Adipose tissue (tissue), 3 donors: ENCODE results near the gene TSHB. TPM values are rescaled to one million over a fixed set of nuclear protein-coding genes. Genes with fewer than 3 reads are reported as not detected.

ENCODE experiments used
- H3K27ac ChIP-seq: one replicate; pipeline ENCODE4 v1.5.1; 2013; ENCODE audit warnings: low read depth, low read length
- WGBS, 3 donors: extraction: QIAGEN DNeasy Blood & Tissue Kit; methylation state at CpG; one replicate each; pipeline ENCODE4 v1.1.7; 2013; 5-methylcytosine and 5-hydroxymethylcytosine counted together
- polyA plus RNA-seq, 3 donors: library from polyadenylated mRNA; stranded (reverse); fragments of 200-250 nt; gene quantifications; one replicate each; pipeline ENCODE4 v1.2.3, GENCODE V29; 2013
- donor health status: healthy with polysubstance abuse.
- donor health status: Bipolar disorder and iron deficiency.
- donor health status: healthy.

The TSHB gene
- polyA plus RNA-seq, 3 donors: not detected

DNA sequence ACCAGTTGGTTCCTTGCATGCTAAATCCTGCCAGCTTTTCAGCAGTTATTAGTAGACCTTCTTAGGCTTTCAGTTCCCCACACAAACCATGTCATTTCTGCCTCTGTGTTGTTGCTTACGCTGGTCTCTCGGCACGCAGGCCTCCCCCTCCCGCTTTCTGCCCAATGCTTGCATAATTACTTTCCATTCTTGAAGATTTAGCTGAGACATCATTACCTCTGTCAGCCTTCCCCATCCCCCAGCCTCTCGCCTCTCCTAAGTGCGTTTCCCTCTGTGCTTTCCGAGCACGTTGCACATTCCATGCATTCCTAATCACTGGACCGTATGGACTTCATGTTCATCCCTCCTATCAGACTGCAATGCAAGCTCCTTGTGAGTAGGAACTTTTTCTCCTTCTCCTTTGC, 26.8 kb downstream of the TSHB start:
- H3K27ac ChIP-seq: no peak overlapping the region
- 42 to 48% (median 42%) methylated on average over 9 of the region's 9 CpGs for WGBS, 3 donors

DNA sequence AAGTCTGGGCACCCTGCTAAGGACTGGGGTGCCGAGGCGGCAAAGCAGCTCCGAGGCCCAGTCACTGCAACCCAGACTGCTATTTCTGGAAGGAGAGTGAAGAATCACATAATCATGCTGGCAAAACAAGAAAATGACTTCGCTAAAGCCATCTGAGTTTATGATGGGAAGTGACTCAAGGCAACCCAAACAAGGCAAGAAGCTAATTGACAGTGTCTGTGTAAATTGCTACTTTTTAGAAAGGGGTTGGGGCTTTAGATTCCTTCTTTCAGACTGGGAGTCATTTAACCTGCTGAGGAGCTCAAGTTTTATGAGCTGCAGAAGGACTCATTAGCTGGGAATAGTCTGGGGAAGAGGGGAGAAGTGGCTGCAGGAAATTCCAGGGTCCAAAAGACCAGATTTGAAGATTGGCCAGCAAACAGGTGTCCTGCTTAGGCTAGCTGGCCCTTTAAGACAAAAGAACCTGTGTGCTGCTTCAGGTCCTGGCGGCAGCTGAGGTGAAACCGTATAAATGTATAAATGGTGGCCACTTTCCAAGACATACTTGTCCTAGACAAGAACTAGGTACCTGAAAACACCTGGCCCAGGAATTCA, 28.1 kb downstream of the TSHB start:
- 70 to 94% (median 94%) methylated on average over 6 of the region's 6 CpGs for WGBS, 3 donors
- no peak overlapping the region for H3K27ac ChIP-seq

DNA sequence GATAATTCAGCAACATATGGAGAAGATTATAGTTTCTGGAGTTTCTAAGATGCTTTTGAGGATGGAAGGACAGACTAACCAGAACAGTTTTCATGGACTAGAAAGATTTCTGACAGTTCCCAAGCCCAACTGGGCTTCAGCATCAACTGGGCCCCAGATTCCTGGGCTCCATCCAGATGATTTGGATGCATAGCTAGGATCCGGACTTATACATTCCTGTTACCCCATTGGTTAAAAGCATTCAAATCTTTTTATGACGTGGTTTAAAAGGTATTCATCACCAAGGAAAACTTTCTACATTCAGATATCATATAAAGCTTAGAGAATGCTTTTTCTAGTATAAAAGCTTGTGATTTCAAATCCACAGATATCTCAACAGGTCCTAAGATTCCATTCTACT, 29.7 kb downstream of the TSHB start:
- 42 to 48% (median 47%) methylated on average over 2 of the region's 2 CpGs for whole genome bisulfite sequencing, 3 donors
- no peak overlapping the region for H3K27ac ChIP-seq

DNA sequence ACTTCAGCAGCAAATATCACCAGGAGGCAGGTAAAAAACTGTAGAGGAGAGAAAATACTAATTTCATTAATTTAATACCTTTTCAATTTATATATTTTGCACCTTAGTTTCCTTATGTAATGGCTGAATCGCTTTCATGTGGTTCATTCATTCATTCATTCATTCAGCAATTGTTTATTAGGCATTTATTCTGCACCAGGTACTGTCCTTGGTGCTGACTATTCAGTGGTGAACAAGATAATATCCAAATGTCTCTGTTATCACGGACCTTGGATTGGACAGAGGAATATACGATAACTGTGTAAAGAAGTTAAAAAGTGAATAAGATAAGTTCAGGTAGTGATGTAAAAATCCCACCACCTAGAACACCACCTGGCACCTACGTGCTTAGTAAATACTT, 30.9 kb downstream of the TSHB start:
- WGBS, 3 donors: 55 to 77% (median 67%) methylated on average over 4 of the region's 4 CpGs
- H3K27ac ChIP-seq: no peak overlapping the region

DNA sequence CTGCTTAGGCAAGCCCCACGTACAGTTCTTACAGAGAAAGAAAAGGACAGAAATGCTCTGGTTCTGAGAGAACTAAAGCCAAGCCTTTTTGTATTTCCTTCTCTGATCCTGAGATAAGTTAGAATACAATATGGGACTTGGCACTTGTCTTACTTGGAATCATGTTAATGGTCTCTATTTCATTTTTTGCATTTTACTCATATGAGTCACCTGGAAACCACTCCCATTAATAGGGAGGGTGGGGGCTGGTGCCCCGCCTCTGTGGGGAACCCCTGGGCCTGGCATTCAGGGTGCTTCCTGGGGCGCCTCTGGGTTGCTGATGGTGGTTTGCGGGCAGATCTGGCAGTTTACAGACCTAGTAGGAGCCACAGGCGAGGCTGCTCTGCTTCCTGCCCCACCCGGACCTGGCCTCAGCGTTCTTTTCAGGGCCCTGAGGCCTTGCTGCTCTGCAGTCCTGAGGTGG, 32.9 kb downstream of the TSHB start:
- 31 to 72% (median 39%) methylated on average over 7 of the region's 7 CpGs for WGBS, 3 donors
- no peak overlapping the region for H3K27ac ChIP-seq

DNA sequence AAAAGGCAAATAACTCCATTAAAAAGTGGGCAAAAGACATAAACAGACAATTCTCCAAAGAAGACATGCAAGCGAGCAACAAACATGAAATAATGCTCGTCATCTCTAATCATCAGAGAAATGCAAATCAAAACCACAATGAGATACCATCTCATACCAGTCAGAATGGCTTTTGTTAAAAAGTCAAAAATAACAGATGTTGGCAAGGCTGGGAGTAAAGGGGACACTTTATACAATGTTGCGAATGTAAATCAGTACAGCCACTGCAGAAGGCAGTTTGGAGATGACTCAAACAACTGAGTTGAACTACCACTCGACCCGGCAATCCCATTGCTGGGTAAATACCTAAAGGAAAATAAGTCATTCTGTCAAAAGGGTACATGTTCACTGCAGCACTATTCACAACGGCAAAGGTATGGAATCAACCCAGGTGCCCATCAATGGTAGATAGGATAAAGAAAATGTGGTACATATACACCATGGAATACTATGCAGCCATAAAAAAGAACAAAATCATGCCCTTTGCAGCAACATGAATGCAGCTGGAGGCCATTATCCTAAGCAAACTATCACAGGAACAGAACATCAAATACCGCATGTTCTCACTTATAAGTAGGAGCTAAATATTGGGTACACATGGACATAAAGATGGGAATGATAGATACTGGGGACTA, 33.7 kb downstream of the TSHB start:
- 72 to 88% (median 75%) methylated on average over 7 of the region's 7 CpGs for WGBS, 3 donors
- H3K27ac ChIP-seq: no peak overlapping the region

DNA sequence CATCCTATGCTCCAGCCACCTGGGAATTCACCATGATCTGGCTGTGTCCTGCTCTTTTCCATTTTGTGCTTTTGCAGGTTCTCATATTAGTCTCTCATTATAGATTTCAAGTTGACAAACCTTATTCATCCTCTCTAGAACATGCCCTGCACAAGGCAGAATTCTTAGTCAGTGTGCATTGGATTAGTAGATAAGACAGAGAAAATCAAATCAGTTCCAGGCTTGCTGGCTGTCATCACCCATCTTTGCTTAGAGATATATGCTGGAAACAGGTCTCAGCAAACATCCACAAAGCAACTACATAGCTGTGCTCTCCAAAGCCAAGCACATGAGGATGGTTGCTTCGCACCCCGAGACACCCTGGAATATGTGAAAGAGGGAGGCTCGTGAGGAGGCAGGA, 34.8 kb downstream of the TSHB start:
- 95 to 98% (median 96%) methylated on average over 3 of the region's 3 CpGs for WGBS, 3 donors
- H3K27ac ChIP-seq: no peak overlapping the region

DNA sequence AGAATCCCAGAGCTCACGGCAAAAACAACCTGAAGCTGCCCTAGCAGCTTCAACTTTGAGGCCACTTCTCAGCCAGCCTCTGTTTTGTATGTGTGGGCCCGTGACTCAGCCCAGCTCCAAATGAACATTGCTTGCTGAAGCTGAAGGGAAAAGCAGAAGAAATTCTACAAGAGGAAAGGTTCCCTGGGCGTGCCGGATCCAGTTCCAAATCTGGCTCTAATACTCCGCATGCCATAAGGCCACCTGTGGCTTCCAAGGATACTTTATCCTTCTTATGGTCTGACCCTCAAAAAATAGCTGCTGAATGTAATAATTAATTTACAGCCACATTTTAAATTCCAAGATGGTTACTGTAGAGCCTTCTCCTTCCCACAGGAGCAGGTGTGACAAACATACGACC, 35.4 kb downstream of the TSHB start:
- WGBS, 3 donors: 84 to 94% (median 92%) methylated on average over 6 of the region's 6 CpGs
- no peak overlapping the region for H3K27ac ChIP-seq

DNA sequence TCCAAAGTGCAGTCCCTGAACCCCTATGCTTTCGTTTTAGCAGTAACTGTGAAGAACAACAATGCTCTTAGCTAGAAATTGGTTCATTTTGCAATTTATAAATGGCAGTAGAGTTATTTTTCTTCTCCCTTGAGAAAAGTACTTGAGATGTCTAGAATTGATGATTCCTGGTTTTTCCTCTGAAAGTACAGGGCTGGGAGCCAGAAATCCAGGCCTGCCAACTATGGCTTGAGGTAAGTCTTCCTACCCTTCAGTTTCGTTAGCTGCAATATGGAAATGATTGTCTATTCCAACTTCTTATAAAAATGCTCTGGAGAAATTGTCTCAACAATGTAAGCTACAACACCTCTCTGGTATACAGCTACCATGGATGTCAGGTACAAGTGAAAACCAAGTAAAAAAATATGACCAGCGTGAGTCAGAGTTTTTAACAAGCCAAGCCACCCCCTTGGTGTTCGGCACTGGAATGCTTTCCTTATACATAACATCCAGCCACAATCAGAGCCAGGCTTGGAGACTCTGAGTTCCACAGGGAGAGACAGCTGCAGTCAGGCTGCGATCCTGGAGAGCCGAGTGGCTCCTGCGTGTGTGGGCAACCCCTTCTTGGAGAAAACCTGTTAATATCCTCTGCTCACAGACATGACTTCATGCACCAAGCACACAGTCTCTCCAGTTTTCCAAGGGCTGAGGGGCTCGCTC, 37.7 kb downstream of the TSHB start:
- WGBS, 3 donors: 69 to 82% (median 78%) methylated on average over 8 of the region's 8 CpGs
- H3K27ac ChIP-seq: no peak overlapping the region

DNA sequence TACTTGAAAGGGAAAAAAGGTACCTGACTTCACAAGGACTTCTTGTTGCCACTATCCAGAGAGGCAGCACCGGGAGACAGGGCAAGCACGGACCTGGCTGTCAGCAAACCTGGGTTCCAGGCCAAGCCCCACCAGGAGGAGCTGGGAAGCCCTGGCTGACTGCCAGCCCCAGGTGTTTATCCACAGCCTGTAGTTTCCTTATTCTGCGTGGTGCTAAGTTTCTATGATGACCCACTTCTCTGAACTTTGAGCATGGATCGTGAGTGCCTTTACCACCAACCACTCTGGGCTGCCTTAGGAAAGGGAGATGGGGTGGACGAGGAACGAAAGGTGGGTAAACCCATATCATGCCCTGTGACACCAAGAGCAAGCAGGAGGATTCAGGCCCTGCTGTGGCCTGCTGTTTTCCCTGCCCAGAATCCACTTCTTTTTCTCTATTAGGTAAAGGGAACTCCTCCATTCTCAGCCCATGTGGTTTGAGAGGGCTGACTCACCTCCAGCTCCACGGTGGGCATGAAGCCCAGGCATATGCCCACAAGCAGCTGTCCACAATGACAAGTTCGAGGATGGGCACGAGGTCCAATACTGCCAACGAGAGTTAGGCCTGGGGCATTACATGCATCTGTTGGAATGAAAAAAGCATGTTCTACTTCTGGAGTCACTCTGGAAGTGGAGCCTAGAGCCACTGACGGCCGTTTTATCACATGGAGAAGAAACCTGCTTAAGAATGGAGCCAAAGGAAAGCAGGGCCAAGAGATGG, 39.4 kb downstream of the TSHB start:
- WGBS, 3 donors: 60 to 77% (median 75%) methylated on average over 12 of the region's 12 CpGs
- no peak overlapping the region for H3K27ac ChIP-seq

DNA sequence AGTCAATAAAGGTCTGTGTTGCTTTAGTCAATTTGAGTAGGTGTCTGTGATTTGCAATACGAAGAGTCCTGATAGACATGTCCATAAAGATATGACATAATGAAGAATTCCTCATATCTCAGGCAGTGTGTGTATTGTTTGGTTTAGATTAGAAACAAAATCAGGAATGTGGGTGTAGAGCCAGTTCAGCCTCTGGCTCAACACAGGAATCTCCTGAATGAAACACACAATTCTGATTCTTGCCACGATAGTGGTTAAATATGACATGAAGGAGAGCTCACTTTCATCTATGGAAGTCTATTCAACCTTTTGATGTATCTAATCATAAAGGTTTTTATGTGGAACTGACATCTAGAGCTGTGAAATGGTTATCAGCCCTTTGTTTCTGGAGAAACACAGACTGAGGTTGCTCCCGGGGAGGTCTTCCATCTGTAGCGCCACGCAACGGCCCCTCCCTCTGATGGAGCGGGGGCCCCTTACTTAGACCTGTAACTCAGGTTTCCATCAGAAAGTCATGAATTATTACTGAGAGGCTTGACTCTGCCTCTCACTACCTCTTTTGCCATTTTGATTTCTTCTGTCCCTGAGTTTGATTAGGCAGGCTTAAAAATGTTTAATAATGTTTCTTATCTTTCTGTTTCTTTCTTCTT, 40.2 kb downstream of the TSHB start:
- WGBS, 3 donors: 36 to 88% (median 86%) methylated on average over 7 of the region's 7 CpGs
- no peak overlapping the region for H3K27ac ChIP-seq

DNA sequence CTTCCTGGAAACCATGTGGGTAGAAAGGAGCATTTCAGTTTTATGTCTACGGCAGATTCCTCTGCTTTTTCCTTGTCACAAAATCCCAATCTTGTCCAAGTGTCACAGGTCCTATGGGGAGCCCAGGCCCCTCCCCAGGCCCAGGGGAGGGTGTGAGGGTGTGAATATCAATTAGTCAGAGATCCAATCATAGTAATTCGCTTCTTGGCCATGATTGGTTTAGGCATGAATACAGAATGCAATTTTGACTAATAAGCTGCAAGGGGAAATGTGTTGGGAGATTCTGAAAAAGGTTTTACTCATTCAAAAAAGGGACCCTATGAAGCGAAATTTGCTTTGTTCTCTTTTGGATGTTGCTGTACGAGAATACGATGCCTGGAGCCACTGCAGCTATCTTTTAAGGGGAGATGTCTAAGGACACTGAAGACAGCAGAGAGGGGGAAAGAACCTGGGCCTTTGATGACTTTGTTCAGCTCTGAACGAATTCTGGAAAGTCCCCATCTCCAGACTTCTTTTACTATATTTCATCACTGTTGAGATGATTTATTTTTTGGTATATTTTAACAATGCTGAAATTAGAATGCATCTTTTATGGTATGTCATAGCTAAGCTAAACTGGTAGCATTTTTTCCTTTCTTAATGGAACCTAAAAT, 41.5 kb downstream of the TSHB start:
- no peak overlapping the region for H3K27ac ChIP-seq
- whole genome bisulfite sequencing, 3 donors: 84 to 92% (median 91%) methylated on average over 6 of the region's 6 CpGs

DNA sequence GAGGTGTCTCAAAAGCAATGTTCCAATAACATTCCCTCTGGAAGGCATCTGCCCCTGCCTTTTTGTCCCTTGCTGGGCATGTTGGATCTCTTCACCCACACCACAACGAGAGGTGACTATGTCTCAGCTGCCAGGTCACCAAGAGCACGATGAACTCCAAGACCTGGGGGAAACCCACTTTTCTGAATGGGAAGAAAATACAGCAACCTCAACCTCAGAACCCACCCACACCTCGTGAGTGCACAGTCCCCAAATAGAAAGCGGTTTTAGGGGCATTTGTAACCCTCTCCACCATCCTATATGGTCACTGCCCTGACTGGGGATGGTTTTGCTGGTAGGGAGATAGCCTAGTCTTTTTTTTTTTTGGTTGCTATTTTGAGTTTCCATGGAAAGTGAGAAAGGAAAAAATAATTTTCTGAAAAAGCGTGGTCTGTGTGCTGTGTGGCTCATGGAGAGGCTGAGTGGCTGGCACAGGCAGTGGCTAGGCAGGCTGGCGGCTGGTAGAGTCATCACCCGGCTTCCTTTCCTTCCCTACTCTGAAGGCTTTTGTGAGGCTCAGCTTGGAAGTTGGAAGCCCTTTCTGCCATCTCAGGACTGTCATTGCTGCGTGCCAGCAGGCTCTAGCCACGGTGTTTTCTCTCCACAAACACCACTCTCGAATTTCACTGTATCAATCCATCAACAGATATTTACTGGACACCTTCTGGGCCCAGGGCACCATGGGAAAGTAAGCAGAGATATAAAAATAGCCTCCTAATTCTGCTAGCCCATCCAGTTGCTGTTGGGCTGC, 43.9 kb downstream of the TSHB start:
- 64 to 79% (median 79%) methylated on average over 10 of the region's 10 CpGs for WGBS, 3 donors
- H3K27ac ChIP-seq: no peak overlapping the region

DNA sequence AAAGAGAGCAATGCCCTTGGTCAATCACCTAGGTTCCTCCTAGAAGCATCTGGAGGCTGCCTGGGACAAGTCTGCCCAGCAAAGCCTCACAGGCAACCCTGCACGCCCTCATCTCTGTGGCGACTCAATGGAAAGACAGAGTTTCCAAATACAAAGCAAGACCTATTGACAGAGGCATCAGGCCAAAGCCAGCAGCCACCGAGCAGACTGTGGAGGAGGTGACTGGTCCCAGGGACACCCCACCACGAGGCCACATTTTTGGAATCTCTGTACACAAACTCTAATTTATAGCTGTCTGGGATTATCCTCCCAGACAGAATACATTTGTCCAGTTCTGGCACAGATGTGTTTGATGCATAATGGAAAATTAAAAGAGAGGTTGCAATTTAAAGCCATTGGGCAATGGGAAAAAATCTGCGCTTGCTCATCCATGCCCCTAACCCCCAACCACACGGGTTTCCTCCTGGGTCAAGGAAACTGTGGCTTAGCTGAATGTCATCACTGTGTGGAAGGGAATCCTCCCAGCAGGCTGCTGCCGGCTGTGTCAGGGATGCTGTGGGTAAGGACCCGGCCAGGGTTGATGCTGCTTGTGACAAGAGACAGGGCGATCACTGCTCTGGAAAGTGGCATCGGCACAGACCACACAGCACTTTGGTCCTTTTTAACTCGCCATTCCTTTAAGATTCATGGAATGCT, 45.4 kb downstream of the TSHB start:
- 65 to 68% (median 67%) methylated on average over 11 of the region's 11 CpGs for WGBS, 3 donors

DNA sequence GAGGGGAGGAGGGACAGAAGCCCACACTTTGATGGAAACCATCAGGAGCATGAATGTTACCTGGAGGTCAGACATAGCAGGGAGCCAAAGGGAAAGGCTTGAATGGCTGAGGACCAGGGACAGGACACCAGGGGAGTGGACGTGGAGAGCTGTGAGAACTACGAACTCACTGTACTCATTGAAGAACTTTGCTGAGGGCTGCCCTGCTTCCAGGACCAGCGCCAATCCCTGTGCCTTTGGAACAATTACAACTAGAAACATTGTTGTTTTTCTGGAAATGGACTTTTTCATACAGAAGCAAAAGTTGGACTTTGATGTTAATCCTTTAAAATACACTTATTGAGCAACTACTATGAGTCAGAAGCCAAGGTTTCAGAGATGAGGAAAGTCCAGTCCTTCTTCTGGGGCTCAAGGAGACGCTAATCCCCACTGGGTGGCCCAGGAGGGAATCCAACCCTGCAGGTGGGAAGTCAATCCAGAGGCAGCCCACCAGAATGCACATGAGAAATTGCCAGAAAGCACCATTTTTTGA, 46.8 kb downstream of the TSHB start:
- WGBS, 3 donors: 67 to 85% (median 74%) methylated on average over 4 of the region's 4 CpGs
- H3K27ac ChIP-seq: no peak overlapping the region

More for the DNA sequence above, 45.4 kb downstream of the TSHB start:
- no peak overlapping the region for H3K27ac ChIP-seq

DNA sequence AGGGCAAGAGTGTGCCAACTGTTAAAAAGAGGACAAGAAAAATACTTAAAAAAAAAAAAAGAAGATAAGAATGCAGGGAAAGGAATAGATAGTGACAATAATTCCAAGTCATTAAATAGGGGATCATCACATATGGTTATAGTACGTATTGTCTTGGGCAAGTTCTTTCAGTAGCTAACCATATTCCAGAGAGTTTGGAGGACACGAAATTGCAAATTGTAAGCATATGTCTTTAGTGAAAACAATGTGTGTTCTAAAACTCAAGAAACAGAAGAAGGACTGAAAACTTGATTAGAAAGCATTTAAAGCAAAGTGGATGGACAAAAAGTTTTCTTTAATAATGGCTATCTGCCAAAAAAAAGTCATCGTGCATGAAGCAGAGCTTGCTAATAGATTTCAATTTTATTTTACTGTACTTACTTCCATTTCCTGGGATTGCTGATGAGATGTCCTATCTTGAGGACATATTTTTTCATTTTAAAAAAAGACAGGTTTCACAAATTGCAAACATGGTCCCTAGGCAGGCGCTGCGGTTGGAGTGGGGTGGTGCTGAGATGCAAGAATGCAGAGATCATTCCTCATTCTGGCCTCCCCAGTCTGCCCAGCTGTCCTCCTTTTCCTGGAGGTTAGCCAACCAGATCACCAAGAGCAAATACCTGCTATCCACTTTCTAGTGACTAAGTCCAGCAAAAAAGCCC, 47.8 kb downstream of the TSHB start:
- no peak overlapping the region for H3K27ac ChIP-seq
- 76 to 87% (median 82%) methylated on average over 5 of the region's 5 CpGs for WGBS, 3 donors
